GM19025 (cell line): Measurements from ENCODE around the gene TNNI3K.

Experiments used
- ATAC-seq: cut with Tn5 transposase; IDR thresholded peaks from one replicate; pipeline ENCODE4 v1.9.1; 2021; ENCODE audit warnings: mild to moderate bottlenecking, low read depth, moderate library complexity; ENCODE audit not compliant: unreplicated experiment

TNNI3K gene

DNA sequence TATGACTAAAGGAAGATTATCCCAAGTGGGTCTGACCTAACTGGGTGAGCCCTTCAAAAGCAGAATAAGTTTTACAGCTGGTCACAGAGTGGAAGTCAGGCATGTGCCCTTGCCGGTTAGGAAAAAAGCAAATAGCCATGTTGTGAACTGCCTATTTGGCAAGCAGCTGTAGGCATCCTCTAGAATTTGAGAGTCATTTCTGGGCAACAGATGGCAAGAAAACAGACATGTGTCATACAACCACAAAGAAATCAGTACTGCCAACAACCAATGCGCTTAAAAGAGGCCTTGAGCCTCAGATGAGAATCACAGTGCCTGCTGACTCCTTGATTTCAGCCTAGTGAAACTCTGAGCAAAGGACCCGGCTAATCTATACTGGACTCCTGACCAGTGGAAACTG, 250.4 kb downstream of the TNNI3K start:
- no peak for ATAC-seq

DNA sequence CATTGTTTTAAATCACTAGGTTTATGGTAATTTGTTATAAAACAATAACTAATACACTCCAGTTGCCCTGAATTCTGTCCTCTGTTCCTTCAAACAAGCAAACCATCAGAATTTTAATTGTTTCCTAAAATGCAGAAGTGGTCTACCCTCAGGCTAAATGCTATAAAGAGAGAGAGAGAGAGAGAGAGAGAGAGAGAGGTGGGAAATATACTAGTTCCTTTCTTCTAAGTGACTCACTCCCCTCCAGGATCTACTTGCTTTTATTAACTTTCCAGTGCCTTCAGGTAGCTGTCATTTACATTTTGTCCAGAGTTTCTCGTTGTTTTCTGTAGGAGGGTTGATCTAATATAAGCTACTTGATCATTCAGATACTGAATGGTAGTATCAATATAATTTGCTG, 250.8 kb downstream of the TNNI3K start:
- no peak for ATAC-seq

DNA sequence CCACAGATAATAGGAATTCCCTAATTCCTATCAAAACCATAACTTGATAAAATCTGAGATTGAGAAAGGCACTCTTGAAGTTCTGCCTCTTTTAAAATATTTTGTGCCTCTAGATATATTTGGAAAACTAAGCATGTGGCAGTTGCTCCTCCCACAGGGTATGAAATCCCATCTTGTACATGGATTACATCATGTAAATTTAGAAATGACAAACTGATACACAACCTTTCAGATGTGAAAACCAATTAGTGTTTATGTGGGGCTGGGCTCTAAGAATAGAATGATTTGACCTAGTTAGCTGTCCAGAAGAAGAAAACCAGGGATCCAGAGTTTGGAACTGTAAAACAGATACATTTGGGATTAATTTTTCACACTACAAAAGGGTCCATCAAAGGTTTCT, 261.5 kb downstream of the TNNI3K start:
- no peak for ATAC-seq

DNA sequence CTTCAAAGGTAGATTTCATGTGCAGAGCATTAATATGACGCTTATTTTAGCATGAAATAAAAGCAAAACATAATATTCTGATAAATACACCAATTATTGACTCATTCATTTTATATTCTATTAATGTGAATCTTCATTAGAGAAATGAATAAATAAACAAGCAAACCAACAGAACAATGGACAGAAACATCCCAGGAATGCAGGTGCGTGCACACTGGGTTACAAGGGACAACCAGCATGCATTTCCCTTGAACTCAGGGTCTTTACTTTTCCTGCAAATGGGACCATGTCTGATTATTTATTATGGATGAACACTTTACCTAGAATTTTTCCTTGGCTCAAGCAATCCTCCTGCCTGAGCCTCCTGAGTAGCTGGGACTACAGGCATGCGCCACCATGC, 263.7 kb downstream of the TNNI3K start:
- no peak for ATAC-seq

DNA sequence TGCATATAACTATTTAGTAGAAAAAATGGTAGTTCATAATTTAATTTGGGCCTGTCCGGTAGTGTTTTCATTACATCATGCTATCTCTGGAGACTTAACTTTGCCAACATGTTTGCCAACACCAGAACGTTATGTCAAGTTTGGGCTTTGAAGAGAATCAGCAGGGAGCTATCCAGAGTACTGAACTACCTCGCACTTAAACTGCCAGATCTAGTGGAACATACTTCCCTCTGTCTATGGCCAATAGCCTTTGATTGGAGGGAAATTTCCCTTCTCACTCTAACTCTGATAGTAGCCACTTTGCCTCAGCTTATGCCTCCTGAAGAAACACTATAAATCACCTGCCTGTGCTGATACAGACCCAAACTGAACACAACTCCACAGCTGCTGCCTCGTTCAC, 267.2 kb downstream of the TNNI3K start:
- ATAC-seq, result no peak

DNA sequence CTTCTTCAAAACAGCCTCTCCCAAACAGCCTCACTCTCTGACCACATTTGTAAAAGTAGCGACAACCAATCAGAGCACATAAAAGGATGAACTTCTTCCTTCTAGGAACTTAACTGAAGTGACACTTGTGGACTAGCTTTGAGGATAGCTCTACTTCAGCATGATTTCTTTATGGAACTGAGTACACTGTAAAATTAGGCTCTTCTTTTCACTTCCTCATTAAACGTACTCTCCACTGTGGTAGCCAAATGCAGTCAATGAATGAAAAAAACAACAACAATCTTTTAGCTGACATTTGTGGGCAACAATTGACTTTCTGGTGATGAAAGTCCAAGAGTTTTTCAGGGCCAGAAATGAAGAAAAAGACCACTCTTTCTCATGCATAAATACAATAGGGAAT, 267.7 kb downstream of the TNNI3K start:
- no peak for ATAC-seq

DNA sequence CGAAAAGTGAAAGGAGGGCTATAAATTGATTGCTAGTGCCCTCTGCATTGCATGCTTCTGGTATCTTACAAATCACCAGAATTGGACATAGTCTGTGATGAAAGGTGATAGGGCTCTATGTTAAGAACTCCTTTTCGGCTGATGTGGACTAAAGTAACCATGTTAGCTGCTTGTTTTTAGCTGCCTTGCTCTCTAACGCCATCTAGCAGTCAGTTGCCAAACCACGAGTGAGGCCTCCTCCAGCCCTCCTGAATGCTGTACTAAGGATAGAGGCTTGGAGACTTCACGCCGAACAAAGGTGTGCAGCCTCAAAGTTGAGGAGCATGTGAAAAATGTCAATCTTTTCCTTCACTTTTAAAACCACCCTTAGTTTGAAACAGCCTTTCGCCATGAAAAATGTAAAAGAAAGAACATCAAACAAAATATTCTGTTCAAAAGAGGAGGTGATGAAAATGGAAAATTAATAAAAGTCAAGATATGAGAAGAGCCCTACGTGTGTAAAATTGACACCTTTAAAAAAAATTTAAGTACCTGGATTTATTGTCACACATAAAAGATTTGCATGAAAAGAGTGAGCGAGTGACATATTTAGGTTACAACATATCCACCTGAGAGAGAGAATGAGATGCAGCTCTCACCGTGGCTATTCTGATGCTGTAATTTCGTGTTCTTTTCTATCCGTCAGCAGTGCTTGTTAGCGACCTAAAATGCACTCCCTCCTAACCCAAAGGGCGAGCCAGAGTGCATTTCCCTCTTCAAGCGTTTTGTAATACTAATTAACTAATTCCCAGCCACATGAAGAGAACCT, 269.1 kb downstream of the TNNI3K start:
- ATAC-seq, result peak; percentile 83

DNA sequence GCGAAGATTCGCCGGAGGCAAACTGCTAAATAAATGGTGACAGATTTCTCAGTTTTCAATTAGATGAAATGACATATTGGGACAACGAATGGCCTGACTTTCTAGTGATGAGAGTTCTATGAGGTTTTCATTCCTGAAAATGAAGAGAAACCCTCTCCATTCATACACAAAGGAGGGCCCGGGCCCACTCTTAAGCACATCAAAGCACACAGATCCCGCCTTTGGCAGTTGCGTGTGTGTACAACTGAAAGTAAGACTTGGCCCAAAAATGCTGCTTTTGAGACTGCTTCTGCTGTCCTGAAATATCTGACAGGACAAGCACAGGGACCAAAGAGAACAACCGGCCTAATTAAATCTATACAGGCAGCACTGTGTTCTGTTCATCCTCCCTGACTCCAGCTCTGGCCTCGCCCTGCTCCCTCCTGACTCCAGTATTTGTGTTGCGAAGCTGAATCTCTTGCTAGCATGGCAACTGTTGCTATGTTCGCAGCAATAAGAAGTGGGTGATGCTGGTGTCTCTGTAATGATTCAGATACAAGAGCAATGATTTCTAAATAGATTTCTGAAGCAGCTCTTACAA, 269.8 kb downstream of the TNNI3K start:
- ATAC-seq, result no peak

DNA sequence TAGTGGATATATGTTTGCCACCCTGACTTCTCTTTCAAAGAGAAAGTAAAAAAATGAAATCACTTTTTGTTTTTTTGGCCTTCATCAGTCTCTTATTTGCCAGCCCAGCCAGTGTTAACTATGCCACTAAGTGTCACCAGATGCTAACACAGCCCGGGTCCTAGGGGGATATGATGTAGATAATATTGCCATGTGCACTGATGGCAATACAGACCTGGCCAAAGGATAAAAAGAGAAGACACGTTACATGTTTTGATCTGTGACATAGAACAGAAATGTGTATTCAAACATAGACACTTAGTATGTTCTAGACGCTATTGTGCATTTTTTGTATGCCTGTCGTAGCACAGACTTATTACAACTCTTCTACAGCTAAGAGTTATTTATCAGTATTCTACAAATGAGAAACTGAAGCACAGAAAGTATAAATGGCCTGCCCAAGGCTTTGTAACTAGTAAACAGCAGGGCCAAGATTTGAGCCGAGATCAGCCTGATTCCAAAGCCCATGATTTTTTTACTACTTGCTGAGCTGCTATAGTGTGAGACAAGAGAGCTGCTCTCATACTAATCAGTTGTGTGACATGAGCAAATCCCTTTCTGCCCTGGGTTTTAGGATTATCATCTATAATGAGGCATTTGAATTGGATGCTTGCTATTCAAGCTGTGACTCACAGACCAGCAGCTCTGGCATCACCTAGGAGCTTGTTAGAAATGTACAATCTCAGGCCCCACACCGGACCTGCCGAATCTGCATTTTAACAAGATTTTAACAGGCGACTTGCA, 270.9 kb downstream of the TNNI3K start:
- no peak for ATAC-seq

DNA sequence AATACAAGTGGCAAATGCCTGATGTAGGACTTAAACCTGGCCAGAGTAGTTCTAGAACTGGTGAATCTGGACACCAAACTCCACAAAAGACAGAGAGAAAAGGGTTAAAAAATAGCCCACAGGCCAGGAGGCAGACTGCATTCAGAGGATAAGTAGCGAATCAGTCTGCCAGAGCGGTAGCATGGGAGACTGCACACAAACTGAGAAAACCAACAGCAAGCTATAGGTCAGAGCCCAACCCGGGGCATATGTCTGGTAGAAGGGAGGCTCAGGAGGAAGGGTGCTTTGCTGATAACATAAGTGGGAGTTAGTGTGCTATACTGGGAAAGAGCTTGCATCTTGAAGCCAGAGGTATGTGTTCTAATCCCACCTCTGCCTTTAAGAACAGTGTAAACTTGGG, 273.3 kb downstream of the TNNI3K start:
- no peak for ATAC-seq

DNA sequence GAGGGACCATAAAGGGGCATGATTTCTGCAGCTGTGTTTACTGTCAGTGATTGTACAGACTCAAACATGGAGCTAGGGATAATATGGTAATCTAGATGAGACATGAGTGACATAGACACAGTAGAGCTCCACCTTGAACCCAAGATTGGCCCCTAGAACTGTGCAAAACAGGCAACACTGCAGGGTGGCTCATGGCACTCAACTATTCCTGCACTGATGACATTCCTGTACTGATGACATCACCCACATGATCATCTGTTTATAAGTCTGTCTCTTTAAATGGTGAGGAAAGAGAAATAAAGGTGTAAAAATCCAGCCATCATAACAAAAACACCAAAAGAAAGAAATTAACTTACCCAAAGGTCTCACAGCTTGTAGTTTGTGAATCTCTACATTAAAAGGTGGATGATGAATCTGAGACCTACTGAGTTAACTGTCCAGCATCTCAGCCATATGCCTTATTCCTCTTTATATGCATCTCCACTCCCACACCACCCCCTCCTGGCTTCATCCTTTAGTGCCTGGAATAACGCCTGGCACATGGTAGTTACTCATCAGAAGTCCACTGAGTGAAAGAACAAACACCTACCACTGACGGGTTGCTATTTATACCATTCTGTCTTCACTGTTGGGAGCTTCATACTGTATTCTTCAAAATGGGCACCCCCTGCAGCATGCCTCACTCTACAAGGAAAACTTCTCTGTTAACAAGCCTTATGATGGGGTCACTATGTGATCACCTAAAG, 277.2 kb downstream of the TNNI3K start, which contains the start of gene LRRC53:
Gene LRRC53, minus strand, starts transcription at position 442 of the 746 bp plus-strand sequence. CDS start 29,262 bp downstream, outside the sequence.
- no peak for ATAC-seq

DNA sequence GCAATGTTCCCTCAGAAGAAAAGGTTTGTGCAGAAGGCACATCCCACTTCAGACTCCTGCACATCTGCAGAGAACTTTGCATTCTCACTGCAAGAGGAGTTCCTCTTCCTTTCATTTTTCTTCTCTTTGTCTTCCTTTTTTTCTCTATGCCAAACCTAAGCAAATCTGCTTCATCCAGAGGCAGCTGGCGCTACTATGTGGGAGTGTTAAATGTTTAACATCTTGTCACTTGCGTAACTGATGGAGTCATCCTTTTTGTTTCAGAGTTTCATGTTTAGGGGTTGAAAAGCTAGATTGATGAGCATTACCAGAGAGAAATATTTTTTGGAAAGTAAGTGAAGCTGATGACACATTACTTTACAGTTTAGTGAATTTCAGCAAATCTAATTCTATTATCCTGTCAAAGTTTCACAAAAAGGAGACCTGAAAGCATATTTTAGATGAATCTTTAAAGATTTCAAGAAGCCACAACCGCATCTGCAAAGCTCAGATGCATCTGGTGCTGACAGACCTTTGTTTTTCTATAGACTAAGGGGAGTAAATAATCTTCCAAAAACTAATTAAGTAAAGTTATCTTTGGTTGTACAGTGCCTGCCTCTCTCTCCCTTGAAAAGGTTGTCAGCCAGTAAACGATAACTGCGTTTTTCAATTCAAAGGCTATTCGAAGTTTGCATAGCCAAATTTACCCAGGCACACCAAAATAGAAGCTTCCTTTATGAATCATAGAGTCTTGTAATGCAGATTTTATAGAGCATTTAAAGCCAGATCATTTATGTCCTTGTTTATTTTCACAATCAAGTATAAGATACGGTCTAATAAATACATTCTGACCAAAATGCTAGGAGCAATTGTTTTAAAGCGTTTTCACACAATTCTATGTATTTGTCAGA, 278.5 kb downstream of the TNNI3K start:
- no peak for ATAC-seq

DNA sequence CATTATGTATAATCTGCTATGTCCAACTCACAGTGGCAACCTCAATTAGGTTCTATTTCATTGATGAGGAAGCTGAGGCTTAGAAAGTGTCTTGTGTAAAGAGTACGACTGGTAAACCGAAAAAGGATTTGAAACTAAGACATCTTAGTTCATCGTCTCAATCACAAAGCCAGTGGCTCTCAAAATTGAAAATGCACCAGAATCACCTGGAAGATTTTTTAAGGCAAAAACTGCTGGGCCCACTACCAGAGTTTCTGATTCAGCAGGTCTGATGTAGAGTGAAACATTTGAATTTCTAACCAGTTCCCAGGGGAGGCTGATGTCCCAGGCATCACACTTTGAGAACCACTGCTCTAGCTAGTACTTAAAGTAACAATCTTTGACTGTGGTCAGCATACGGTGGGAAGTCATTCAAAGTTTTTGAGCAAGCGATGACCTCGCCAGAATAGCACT, 282.4 kb downstream of the TNNI3K start:
- ATAC-seq, result peak; percentile 79

DNA sequence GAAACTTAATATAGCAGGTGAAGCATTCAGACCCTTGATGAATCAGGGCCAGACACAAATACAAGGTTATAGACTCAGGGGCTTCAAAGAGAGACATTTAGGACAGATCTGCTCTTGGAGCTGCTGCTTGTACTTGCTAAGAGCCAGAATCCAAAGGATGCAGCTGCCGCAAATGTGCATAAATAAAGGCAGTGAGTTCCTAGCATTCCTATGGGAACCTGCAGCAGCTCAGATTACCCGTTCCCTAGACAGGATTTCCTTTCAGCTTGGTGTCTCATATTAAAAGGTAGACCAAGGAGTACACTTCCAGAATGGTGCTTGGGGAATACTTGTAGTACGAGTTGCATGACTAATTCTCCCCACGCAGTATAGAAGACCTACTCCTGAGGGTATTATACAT, 287.0 kb downstream of the TNNI3K start:
- no peak for ATAC-seq

DNA sequence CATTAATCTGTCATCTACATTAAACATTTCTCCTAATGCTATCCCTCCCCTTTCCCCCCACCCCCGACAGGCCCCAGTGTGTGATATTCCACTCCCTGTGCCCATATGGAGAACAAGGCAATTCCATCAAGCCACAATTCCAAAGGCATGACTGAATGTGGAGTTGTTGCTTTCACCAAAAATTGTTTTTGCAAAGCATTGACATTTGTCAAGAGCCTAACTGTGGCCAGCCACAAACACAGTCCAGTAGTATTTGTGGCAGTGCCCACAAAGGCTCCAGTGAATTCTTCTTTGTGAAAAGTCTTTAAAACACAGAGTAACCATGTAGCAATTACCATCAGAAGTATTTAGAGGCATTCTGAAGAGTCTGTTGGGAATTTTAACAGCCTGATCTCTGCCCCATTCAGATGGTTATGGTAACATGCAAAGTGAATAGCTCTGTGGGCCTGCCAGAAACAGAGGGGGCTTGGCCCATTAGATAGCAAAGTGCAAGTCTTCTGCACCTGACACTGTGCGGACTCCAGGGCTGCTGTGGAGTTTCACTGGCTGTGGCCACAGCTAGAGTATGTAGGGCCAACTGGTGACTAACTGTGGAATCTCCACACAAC, 288.8 kb downstream of the TNNI3K start:
- no peak for ATAC-seq

DNA sequence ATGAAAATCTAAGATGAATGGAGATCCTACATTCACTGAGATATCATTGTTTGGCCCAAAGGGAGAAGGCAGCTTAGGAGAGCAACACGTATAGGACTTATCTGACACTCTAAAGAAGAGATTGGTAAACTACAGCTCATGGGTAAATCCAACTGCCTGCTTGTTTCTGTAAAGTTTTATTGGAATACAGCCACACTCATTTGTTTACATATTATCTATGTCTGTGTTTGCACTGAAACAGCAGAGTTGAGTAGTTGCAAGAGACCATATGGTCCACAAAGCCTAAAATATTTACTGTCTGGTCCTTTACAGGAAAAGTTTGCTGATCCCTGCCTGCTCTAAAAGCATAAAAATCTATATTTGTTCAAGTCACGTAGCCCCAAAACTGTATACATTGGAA, 291.5 kb downstream of the TNNI3K start:
- no peak for ATAC-seq

DNA sequence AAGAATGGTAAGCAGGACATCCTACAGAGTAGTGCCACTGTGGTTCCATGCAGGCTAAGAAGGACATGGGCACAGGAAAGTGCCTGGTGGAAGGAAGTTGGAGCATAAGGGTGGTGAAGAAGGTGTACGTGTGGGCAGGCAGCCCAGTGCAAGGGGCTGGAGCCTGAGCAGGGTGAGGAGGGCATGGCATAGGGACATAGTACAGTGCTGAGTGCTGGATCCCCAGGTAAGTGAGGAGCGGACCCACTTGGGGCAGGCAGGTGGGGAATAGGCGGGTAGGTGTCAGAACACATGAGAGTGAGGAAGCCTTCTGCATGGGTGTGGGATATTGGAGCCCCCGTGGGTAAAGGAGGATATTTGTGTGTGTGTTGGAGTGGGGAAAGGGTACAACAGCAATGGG, 292.9 kb downstream of the TNNI3K start:
- no peak for ATAC-seq

DNA sequence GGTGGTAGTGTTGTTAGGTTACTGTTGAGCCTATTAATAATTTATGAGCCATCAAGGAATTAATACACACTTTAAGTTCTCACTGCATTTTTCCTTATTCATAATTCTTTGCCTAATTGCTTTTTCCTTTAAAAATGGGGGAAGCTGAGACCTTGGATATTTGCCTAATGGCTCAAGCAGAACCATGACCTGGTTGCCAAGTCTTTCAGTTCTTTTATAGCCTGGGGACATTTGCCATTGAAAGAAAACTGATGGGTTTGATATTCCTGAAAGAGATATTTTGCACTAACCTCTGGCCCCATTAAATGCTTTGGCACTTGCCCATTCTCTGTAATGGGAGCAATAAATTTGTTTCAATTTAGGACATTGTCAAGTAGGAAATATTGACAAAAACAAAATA, 295.7 kb downstream of the TNNI3K start:
- ATAC-seq, result no peak

DNA sequence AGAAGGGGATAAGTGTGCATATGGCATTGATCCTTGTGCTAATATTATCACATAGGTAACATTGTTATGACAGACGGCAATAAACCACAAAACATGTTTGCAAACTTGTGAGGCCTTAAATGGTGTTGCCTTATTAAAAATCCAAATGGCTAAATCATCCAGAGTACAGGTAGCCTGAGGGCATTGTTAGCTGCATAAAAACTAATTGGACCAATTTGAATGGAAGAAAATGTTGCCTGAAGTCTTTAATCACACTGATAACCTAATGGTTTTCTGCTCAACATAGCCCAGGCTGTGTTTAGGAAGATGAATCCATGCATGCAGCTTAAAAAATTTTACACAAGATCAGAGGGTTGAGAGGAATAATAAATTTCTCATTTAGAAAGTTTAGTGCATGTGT, 296.6 kb downstream of the TNNI3K start:
- ATAC-seq, result no peak
